ENCODE data around the gene TMEM44.

TMEM44 gene

GRCh38 chr3:194561306-194561974 is 71.8 kb downstream of the TMEM44 start:
- FAIRE-seq (no peak), DNase-seq (ENCODE audit: insufficient read length) (no peak)
- TF ChIP-seq POLR2A (IDR thresholded peaks at IDR 0.05; ENCODE audit: low read depth, low read length) (no peak), POLR2AphosphoS5 (IDR thresholded peaks at IDR 0.05; ENCODE audit: low read depth, low read length) (no peak), TAF1 (IDR thresholded peaks at IDR 0.05; ENCODE audit: borderline replicate concordance, low read depth, low read length) (no peak)

DNA sequence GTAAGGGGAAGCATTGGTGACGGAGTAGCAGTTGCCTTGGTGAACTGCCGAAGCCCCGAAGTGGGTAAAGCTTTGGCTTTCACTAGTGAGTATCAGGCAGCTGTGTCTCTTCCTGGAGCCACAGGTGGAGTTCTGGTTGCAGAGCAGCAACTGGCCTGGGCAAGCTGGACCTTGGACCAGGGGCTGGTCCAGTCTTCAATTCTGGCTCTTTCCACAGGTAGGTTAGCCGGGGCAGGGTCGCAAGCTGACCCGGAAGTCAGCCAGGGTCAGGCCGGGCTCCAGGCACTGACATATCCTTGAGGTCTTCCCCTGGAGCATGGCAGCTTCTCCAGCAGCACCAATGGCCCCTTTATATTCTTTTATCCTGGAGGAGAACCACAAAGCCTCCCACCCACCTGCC is 73.2 kb downstream of the TMEM44 start:
- DNase-seq (ENCODE audit: insufficient read length) (no peak), FAIRE-seq (no peak)
- TF ChIP-seq POLR2A (IDR thresholded peaks at IDR 0.05; ENCODE audit: low read depth, low read length): no peak
- TF ChIP-seq POLR2AphosphoS5 (IDR thresholded peaks at IDR 0.05; ENCODE audit: low read depth, low read length): no peak
- no peak for TF ChIP-seq TAF1 (IDR thresholded peaks at IDR 0.05; ENCODE audit: borderline replicate concordance, low read depth, low read length)

DNA sequence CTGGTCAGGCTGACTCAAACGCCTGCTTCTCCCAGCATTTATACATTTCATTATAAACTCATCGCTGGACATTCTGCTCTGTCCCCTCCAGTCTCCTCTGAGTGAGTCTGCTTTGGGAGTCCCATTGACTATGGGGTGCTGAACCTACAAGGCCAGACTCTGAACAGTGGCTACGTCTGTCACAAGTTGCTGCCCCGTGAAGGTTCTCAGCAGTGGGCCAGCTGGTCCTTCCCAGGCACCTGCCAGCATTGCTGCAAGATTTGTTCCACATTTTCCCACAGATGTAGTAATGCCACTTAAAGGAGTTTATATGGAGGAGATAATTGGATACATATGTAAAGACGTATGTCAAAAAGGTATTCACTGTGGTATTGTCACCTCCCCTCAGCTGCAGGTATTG is 73.7 kb downstream of the TMEM44 start:
- DNase-seq (ENCODE audit: insufficient read length): no peak
- FAIRE-seq: no peak
- no peak for TF ChIP-seq TAF1 (IDR thresholded peaks at IDR 0.05; ENCODE audit: borderline replicate concordance, low read depth, low read length)
- TF ChIP-seq POLR2A (IDR thresholded peaks at IDR 0.05; ENCODE audit: low read depth, low read length): no peak

DNA sequence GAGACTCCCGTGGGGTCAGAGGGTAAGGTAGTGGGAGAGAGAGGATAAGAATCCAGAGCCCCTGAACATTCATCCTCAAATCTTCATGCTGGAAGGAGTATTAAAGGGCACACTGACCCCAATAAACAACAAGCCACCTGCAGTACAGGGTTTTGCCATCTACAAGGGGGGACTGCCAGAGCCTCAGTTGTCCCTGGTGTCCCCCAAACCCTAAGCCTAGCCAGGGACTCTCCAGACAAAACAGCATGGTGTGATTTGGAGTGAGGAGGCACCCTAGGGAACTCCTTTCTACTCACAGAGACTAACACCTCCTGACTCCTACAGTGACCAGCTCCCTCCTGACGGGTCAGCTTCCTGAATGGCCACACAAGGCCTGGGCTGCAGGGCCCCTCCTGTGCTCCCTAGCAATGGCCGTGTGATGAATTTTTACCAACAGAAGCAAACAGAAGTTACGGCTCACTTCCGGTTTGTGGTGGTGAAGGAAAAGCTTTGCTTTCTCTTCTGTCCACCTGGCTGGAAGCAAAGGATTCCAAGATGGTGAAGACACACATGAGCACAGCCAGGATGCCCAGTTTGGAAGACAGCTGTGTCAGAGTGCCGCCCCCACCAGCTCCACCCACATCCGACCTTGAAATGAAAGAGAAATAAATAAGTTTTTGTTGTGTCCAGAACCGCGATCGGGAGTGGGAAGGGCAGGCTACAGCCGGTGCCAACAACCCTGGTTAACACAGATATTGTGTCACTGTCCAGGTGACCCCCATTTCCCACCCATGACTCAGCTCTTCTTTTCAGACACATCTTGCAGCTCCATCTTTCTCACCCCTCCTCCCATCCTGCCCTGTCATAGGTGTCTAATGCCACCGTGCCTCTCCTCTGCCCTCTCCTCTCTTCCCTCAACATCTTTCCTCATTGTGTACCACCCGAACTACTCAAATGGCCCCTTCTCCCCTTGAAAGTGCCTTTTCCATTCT is 76.8 kb downstream of the TMEM44 start:
- no peak for DNase-seq (ENCODE audit: insufficient read length)
- peak; percentile 79 for FAIRE-seq
- TF ChIP-seq POLR2A (IDR thresholded peaks at IDR 0.05; ENCODE audit: low read depth, low read length): peak; percentile 41
- no peak for TF ChIP-seq POLR2AphosphoS5 (IDR thresholded peaks at IDR 0.05; ENCODE audit: low read depth, low read length)

DNA sequence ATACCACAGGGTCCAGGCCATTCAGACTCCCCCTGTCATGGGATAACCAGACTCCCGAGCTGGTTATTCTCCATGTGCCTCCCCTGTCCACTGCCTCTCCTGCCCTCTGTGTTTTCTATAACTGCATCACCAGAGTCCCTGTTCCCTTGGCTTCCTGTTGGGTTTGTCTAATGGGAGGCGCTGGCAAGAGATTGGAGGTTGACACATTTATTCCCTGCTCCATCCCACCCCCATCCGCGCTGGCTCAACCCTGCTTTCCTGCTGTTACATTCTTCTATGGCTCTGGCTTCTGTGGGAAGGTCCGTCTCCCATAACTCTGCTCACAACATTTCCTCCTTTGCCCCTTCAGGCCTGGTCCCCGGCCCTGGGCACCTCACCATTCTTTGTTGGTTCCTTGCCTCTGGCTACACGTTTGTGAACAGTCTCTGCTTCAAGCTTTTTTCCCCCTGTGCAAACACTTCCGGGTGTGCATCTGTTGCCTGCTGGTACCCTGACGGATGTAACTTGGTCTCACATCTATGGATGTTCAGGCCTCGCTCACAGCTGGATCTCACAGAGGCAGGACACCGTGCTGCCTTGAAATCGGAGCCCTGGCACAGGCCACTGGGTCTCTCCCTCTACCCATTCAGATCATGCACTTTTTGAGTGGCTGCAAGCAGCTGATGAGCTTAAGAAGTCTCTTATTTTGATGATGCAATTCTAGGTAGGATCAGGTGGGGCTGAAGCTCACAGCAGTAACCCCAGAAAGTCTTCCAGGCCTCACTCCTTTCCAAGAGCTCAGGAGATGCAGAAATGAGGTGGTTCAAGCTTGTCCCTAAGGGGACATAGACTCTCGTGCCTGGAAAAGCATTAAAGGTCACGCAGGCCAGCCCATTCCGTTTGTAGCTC is 77.8 kb downstream of the TMEM44 start:
- TF ChIP-seq POLR2A (IDR thresholded peaks at IDR 0.05; ENCODE audit: low read depth, low read length): no peak
- TF ChIP-seq POLR2AphosphoS5 (IDR thresholded peaks at IDR 0.05; ENCODE audit: low read depth, low read length): no peak
- no peak for TF ChIP-seq TAF1 (IDR thresholded peaks at IDR 0.05; ENCODE audit: borderline replicate concordance, low read depth, low read length)
- DNase-seq (ENCODE audit: insufficient read length): no peak
- FAIRE-seq: no peak

- DNase-seq (ENCODE audit: insufficient read length) (no peak), FAIRE-seq (no peak)
- TF ChIP-seq POLR2A (IDR thresholded peaks at IDR 0.05; ENCODE audit: low read depth, low read length) (no peak), TAF1 (IDR thresholded peaks at IDR 0.05; ENCODE audit: borderline replicate concordance, low read depth, low read length) (no peak), POLR2AphosphoS5 (IDR thresholded peaks at IDR 0.05; ENCODE audit: low read depth, low read length) (no peak)
These were observed 78.6 kb downstream of the TMEM44 start for GRCh38 chr3:194554473-194555123.

DNA sequence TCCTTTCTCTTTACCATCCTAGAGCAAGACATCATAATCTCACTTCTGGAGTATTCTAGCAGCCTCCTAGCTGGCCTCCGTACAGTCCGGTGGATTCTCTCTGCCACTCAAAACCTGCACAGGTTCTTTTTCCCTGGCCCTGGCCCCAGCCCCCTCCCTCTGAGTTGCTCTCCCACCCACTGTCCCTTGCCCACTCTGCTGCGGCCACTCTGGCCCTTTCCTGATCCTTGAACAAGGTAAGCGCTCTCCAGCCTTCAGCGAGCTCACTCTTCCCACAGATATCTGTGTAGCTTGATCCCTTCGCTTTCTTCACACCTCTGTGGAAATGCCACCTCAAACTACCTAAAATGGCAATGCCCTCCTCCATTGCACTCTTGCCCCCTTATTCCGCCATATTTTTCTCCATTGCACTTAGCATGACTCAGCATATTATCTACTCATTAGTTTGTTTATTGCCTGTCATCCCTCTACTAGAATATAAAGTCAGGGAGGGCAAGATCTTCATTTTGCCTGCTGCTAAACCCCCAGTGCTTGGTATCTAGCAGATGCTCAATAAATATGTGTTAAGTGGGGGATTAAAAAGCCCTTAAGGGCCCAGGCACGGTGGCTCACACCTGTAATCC is 80.8 kb downstream of the TMEM44 start:
- TF ChIP-seq POLR2A (IDR thresholded peaks at IDR 0.05; ENCODE audit: low read depth, low read length) (no peak), POLR2AphosphoS5 (IDR thresholded peaks at IDR 0.05; ENCODE audit: low read depth, low read length) (no peak), TAF1 (IDR thresholded peaks at IDR 0.05; ENCODE audit: borderline replicate concordance, low read depth, low read length) (no peak)
- DNase-seq (ENCODE audit: insufficient read length) (no peak), FAIRE-seq (no peak)

DNA sequence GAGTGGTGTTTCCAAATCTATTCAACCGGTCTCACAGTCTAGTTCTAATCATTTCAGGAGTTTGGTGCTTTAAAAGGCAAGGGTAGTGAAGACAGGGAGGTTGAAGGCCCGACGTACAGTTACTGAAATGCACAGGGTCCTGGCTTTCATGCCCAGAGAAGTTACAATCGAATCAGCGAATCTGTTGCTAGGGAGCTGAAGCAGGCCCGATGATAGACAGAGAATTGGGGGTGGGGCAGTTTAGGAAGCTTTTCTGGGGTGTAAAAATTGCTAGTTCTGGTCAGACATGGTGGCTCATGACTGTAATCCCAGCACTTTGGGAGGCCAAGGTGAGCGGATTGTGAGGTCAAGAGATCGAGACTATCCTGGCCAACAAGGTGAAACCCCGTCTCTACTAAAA is 83.4 kb downstream of the TMEM44 start:
- DNase-seq (ENCODE audit: insufficient read length) (no peak), FAIRE-seq (no peak)
- TF ChIP-seq POLR2A (IDR thresholded peaks at IDR 0.05; ENCODE audit: low read depth, low read length) (no peak), TAF1 (IDR thresholded peaks at IDR 0.05; ENCODE audit: borderline replicate concordance, low read depth, low read length) (no peak), POLR2AphosphoS5 (IDR thresholded peaks at IDR 0.05; ENCODE audit: low read depth, low read length) (no peak)

- DNase-seq (ENCODE audit: insufficient read length) (no peak), FAIRE-seq (no peak)
- no peak for TF ChIP-seq POLR2AphosphoS5 (IDR thresholded peaks at IDR 0.05; ENCODE audit: low read depth, low read length)
- no peak for TF ChIP-seq TAF1 (IDR thresholded peaks at IDR 0.05; ENCODE audit: borderline replicate concordance, low read depth, low read length)
- no peak for TF ChIP-seq POLR2A (IDR thresholded peaks at IDR 0.05; ENCODE audit: low read depth, low read length)
These were observed 84.6 kb downstream of the TMEM44 start for GRCh38 chr3:194548346-194549321.

All from GM12892 (cell line).